GM19455 (cell line): ENCODE measurements around the gene LEPR.

ENCODE experiments used
- ATAC-seq: cut with Tn5 transposase; IDR thresholded peaks from one replicate; pipeline ENCODE4 v1.9.1; 2021; ENCODE audit not compliant: unreplicated experiment

LEPR gene

DNA sequence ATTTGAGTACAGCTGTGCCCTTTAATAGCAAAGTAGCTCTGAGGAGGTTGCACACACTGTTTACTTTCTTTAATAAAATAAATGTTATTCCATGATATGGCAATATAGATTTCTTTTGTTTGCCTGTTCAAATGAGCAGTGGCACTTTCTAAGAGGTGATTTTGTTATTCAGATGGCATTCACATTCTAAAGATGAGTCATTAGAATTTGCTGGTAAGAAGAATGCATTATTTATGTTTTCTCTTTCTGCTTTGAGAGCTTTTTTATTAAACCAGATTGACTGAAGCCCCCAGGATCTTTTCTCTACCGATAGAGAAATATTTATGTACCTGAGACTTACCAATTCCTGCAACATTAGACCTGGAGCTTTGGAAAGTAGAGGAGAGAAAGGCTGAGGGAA lies 11.2 kb upstream of the LEPR start:
- no peak for ATAC-seq

DNA sequence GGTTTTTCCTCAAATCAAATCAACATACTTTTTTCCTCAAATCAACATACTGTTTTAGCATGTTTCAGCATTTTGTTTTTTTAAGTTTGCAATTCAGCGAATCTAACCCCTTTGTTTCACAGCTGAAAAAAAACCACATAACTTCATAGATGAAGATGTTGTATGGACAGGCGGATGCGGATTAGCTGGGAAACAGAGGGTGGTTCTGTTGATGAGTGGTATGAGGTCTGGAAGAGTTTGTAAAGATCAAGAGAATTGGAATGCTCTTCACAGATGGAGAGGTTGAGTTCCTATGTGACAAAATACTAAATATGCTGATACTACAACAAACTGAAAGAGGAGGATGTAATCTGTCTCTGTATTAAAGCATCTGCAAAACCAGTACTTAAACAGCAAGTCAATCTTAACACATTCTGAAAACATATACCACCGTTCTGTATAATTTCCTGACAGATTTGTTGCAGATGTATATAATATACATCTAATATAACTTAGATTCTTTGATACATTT lies 10.6 kb upstream of the LEPR start:
- ATAC-seq: no peak

DNA sequence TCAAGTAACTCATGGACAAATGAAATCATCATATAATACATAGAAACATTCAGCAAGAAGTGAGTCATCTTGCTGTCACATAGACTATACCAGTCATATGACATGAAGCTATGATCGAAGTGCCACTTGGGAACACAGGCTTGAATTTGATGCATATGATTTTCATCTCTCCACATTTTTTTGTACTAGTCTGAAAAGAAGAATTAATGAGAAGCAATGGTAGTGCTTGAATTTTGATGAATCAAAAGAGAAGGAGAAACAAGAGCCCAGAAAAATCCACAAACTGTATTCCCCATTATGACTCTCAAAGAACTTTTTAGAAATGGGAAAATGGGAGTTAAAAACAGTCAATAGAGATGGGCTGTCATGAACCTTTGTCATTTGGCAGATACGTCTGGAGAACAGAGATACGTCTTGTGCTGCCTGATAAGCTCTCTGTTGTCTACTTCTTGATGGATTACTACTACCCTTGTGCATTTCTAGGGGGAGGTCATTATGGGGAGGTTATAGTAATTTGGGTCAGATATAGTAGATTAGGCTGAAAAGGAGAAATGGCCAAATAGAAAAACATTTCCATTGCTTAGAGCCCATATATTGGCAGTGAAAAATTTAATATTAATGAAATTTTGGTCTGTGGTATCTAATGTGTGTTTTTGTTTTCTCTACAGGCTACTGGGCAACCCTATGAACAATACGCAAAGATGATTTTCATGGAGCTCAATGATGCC lies 8.0 kb upstream of the LEPR start:
- no peak for ATAC-seq

DNA sequence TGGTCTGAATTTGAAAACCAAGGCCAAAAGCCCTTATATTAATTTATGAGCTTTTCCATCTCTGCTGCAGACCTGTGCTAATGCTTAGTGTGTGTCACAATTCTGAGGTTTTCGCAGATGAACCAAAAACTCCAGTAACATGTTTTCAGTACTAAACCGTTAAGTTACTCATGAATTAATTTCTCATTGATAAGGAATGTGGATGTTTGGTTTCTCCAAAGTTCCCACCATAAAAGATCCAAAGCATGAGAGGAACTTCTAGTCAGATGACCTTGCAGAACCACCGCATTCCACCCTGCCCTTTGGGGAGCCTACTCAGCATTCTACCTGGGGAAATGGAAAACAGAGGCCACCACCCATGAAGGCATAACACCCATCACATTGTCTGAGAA lies 7.5 kb upstream of the LEPR start:
- no peak for ATAC-seq

DNA sequence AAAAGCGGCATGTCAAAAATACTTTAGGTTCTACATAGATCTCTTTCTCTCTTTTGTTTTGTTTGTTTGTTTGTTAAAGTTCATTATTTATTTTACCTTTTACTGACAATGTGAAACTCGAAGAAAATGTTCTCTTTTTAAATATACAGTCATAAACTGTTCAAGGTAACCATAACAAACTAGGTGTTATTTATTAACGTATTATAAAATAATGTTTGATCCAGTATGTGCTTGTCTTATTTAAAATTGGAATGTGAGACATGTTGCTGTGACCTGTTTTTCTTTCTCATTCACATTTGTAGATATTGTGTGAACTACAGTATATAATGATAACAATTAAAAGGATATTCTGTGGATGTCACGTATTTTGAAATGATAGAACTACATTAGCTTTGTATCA lies 5.9 kb upstream of the LEPR start:
- no peak for ATAC-seq

DNA sequence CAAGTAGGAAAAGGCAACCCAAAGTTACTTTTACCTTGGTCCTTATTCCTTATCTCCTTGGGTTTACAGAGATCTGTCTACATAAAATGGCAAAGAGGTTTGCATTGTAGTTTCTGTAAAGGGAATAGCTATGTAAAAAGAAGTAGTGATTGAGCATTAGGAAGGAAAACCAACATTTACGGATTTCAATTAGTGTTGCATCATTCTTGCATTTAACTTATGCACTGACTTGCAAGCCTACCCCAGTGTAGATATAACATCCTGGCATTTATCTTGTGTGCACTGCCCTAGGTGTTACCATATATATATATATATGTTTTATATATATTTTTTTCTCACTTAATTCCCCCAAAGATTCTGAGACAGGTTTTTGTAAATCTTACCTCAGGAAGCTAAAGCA lies 3.7 kb upstream of the LEPR start:
- ATAC-seq: no peak

DNA sequence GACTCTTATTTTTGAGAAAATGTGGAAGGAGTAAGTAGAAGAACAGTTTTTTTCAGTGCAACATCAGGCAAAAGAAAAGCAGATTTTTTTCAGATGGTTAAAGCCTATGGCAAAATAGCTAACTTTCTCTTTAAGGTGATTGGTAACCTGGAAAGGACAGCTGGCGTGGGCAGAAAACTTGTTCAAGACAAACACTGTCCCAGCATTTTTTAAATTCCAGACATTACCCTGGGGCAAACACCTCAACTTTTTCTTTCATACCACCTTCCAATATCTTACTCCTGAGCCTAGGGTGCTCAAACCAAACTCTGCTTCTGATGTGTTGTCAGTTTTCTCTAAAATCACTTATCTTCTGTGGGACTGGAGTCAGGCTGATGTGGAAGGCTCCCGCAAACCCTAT lies 2.7 kb upstream of the LEPR start:
- ATAC-seq: no peak

DNA sequence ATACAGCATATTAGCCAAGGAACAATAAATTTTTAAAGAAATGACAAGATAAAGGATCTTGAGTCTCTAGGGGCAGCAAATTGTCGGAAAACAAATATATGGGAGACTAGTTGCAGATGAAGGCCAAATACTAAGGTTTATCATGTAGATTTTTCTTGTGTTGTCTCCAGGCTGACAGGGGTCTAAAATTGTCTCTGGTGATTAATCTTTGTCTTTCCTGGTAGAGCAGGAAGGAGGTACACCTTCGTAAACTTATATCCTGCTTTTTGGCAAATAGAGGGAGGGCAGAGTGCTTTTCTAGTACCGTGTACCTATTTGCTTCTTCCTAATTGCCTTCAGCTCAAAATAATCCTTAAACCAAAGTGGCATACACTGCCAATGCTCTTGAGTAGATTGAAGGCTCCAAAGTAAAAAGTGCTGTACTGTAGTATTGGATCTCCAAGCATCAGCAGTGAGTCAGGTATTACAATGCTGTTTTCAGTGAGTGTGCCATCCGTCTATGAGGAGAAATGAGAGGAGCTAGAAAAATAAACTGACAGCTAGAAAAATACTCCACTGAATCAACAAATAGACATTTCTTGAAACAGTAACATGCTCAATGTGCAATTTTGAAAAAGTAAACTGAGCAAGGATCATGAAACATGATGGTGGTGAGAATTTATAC lies 1.8 kb upstream of the LEPR start:
- no peak for ATAC-seq

DNA sequence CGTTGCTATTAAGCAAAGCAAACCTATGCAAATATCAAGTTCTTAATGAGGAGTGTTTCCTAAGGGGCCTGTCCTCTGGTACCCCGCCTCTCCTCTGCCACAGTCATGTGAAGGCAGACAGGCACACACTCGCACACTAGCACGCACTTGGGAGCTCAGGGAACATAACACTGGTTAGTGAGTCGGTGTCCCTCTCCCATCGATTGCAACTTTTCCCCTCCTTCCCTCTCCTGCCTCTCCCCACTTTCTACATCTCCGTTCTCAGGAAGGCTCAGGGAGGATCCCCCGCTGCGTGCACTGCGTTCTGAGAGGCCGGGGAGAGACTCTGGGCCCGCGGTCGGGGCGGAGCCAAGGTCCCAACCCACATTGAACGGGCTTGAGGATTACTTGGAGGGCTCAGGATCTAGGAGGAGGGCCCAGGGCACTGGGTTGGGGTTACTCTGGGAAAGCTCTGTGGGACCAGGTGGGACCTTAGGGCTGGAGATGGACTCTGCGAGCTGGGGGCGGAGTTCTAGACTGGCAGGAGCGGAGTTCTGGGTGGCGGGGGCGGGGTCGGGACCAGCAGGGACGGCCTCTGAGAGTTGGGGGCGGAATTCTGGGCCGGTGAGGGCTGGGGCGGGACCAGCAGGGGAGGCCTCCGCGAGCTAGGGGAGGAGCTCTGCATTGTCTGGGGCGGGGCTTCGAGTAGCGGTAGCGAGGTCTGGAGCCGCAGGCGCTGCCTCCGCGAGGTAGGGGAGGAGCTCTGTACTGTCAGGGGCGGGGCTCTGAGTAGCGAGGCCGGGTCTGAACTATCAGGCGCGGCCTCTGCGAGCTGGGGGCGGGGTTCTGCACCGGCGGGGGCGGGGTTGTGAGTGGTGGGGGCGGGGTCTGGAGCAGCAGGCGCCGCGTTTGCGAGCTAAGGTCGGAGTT lies 533 bp upstream of the LEPR start:
- ATAC-seq: peak; percentile 92

DNA sequence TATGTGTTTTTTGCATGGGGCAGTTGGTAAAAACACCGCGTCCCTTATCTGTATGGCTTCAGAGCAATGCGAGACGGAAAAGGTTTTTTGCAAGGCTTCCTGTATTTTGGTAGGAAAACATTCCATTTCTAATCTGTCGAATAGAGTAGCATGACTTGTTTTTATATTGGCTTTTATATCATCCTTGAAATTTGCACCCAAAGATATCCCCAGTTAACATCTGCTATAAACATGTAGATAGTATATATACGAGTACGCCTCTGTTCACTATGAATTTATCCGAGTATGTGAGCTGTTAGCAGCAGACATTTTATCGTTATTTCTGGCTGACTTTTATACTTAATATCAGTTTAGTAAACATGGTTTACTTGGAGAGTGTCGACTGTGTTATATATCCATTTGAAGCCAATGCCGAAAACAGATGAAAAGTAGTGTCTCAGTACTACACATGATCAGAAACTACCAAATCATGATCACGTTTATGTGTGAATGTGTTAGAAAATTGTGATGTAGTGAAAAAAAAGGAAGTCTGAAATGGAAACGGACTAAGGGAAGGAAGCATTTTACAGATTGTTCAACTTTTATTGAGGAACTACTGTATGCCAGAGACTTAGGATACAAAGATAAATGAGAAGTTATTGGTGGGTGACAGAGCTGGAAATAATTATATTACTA lies 1.0 kb downstream of the LEPR start:
- ATAC-seq: no peak

DNA sequence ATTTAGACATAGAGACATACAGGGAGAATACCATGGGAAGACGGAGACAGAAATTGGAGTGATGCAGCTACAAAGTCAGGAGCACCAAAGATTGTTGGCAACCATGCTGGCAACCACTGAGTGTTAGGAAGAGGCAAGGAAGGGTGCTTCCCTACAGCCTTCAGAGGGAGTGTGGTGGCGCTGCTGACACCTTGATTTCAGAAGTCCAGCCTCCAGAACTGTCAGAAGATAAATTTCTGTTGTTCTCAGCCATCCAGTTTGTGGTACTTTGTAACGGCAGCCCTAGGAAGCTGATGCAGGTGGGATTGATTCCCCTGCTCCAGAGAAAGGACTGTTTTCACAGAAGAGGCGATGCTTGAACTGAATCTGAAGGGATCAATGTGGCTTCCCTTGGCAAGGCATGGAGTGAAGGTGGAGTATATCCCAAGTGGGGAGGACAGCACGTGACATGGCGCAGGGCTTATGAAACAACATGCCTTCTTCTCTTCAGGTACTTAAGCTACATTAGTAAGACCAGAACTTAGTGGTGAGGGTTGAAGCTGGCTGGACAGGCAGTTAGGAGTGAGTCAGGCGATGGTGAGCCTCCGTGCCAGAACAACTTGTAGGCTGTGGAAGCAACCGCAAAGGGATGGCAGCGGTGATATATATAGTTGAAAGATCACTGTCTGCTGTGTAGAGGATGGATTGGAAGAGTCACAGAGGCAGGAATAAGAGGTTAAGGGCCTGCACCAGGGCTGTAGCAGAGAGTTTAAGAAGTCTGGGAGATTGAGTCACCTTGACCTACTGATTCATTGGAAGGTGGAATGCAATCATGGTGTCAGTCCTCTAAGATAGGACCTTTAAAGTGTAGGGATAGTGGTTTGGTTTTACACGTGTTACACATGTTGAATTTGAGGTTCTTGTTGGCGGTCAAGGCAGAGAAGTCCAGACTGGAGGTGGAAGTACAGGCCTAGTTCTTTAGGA lies 2.1 kb downstream of the LEPR start:
- ATAC-seq: no peak

DNA sequence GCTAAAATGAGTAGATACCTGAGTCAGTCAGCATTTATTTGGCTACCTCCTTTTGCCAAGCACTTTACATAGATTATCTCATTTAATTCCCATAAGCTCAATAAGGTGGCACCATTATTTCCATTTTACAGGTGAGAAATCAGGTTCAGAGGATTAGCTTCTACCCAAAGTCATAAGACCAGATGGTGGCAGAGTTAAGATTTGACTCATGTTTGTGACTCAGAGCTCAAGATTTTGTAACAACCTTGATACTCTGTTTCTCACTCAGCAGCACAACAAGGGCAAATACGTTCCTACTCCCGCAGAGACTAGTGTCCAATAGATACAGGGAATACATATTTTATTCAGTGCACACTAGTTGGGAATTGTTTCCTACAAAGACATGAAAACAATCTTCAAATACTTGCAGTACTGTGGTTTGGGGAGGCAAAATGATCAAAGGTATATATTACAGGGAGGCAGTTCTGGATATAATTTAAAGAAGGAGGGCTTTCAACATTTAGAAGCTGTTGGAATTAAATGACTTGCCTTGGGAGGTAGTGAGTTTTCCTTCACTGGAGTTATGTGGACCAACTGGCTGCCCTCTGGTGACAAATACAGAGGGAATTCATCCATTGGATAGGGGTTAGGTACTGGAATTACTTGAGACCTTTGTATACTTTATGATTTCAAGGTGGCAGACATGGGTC lies 3.6 kb downstream of the LEPR start:
- no peak for ATAC-seq

DNA sequence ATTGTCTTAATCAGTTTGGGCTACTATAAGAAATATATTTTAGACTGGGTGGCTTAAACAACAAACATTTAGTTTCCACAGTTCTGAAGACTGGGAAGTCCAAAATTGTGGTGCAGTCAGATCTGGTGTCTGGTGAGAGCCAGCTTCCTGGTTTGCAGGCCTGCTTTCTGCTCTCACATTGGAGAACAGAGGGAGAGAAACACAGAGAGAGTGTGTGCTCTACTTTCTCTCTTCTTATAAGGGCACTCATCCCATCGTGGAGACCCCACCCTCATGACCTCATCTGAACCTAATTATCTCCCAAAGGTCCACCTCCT lies 4.1 kb downstream of the LEPR start:
- ATAC-seq: no peak

DNA sequence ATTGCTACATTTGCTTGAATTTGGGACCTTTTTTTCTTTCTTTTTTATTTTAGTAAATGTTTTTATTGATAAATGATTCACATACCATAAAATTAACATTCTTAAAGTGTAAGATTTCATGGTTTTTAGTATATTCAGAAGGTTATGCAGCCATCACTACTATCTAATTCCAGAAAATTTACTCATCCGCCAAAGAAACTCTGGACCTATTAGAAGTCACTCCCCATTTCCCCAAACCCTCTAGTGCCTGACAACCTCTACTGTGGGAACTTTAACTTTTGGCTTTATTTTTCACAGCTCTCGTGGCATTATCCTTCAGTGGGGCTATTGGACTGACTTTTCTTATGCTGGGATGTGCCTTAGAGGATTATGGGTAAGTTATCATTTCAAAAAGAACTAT lies 4.5 kb downstream of the LEPR start:
- no peak for ATAC-seq

DNA sequence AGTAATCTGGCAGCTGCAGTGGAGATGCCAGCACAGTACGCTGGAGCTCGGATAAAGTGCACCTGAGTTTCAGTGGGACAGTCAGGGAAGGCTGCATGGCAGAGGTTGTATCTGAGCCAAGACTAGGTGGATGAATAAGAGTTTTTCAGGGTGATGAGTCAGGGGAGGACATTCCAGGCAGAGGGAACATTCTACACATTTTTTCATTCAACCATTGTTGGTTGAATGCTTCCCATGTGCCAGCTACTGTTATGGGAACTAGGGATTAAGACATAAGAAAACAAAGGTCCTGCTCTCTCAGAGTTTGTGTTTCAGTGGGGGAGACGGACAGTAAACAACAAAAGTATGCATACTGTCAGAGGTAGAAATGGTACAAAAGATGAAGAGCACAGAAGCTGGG lies 5.2 kb downstream of the LEPR start:
- ATAC-seq: no peak

DNA sequence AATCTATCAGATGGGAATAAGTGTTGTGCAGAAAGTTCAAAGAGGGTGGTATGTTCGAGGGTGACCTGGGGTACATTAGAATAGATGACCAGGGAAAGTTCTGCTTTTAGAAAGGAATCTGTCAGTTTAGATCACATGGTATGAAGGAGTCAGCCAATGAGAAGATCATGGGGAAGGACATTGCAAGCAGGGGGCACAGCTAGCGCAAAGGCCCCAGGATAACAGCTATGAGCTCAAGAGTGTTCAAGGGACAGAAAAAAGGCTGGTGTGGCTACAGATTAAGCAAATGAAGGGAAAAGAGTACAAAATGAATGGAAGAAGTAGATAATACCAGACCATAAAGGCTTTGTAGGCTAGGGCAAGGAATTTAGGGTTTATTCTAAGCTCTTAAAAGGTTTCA lies 8.6 kb downstream of the LEPR start:
- ATAC-seq: no peak

DNA sequence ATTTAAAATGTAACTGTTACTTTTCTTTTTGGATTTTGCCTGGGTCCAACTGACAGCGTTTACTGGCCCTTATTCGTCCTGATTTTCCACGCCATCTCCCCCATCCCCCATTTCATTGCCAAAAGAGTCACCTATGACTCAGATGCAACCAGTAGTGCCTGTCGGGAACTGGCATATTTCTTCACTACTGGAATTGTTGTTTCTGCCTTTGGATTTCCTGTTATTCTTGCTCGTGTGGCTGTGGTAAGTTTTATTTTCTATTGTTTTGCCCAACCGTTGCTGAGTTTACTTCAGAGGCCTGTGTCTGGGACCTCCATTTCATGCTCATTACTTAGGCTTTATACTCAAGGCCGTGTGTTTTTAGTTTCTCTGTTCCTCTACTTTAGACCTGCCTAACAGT lies 9.3 kb downstream of the LEPR start:
- ATAC-seq: no peak

DNA sequence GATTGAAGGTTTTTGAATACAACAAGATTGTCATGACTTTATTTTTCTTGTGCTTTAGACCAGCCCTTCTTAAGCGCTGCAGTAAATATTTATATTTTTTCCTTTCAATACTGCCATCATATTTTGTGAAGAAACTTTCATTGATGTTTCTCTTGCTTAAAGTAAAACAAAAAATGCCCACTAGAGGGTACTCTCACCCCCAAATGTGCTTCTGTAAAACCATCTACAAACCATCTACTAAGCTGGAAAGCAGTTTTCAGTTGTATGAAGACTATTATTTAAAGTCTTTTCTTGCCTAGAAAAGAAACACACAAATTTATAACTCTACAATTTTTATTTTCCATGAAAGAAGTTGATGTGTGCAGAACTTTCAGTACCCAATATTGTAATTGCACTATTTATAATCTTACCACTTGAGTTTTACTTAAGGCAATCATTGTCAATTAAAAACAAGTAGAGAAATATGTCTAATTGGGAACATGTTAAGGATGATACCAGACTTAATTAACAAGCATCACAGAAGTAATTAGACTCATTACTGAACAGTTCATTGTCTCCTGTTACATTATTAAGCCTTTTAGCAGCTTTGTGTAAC lies 10.7 kb downstream of the LEPR start:
- no peak for ATAC-seq

DNA sequence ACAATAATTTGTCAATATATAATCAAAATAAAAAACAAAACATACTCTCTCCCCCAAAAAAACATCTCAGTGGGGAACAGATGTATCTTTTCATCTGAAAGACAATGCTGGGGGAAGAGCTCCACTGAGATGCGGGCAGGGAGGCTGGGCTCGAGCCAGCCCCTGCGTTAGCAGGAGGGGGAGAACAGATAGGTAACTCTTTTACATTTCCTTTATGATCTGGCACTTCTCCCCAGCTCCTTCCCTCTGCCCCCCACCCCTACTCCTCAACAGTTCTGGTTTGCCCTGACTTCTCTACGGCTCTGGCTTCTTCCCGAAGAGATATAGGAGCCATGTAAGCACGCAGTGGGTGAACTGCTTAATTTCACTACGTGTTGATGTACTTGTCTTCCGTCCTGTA lies 12.4 kb downstream of the LEPR start:
- ATAC-seq: no peak
